ENCODE data around the gene NRXN3.

NRXN3 gene

GRCh38 chr14:78721756-78722480 is 551.7 kb downstream of the NRXN3 start:
- no peak for DNase-seq (ENCODE audit: low read depth)

GRCh38 chr14:78725086-78725485 is 554.9 kb downstream of the NRXN3 start:
- no peak for DNase-seq (ENCODE audit: low read depth)

- no peak for DNase-seq (ENCODE audit: low read depth)
Measured at GRCh38 chr14:78737116-78737515, 566.9 kb downstream of the NRXN3 start.

GRCh38 chr14:78737601-78738000 is 567.4 kb downstream of the NRXN3 start:
- DNase-seq (ENCODE audit: low read depth) = no peak

GRCh38 chr14:78746086-78746595 is 576.0 kb downstream of the NRXN3 start:
- no peak for DNase-seq (ENCODE audit: low read depth)

GRCh38 chr14:78747813-78748212 is 577.6 kb downstream of the NRXN3 start:
- DNase-seq (ENCODE audit: low read depth) = no peak

- no peak for DNase-seq (ENCODE audit: low read depth)
Measured at GRCh38 chr14:78752518-78753188, 582.5 kb downstream of the NRXN3 start.

- no peak for DNase-seq (ENCODE audit: low read depth)
Measured at GRCh38 chr14:78754059-78754458, 583.9 kb downstream of the NRXN3 start.

- peak; percentile 42 for DNase-seq (ENCODE audit: low read depth)
Measured at GRCh38 chr14:78758333-78758732, 588.2 kb downstream of the NRXN3 start.

GRCh38 chr14:78762331-78762730 is 592.2 kb downstream of the NRXN3 start:
- DNase-seq (ENCODE audit: low read depth) = no peak

GRCh38 chr14:78763746-78764145 is 593.6 kb downstream of the NRXN3 start:
- DNase-seq (ENCODE audit: low read depth) = no peak

GRCh38 chr14:78764240-78764639 is 594.1 kb downstream of the NRXN3 start:
- DNase-seq (ENCODE audit: low read depth) = peak; percentile 26

GRCh38 chr14:78764645-78765044 is 594.5 kb downstream of the NRXN3 start:
- DNase-seq (ENCODE audit: low read depth) = no peak

GRCh38 chr14:78767436-78767835 is 597.3 kb downstream of the NRXN3 start:
- no peak for DNase-seq (ENCODE audit: low read depth)

- no peak for DNase-seq (ENCODE audit: low read depth)
Measured at GRCh38 chr14:78782551-78782950, 612.4 kb downstream of the NRXN3 start.

GRCh38 chr14:78785265-78785664 is 615.1 kb downstream of the NRXN3 start:
- DNase-seq (ENCODE audit: low read depth) = no peak

- no peak for DNase-seq (ENCODE audit: low read depth)
Measured at GRCh38 chr14:78788467-78789360, 618.5 kb downstream of the NRXN3 start.

GRCh38 chr14:78790271-78790670 is 620.1 kb downstream of the NRXN3 start:
- DNase-seq (ENCODE audit: low read depth) = peak; percentile 2

GRCh38 chr14:78798757-78799156 is 628.6 kb downstream of the NRXN3 start:
- DNase-seq (ENCODE audit: low read depth) = no peak

- DNase-seq (ENCODE audit: low read depth) = no peak
Measured at GRCh38 chr14:78805570-78805969, 635.4 kb downstream of the NRXN3 start.

GRCh38 chr14:78823035-78823434 is 652.9 kb downstream of the NRXN3 start:
- no peak for DNase-seq (ENCODE audit: low read depth)

- DNase-seq (ENCODE audit: low read depth) = no peak
Measured at GRCh38 chr14:78823516-78823915, 653.3 kb downstream of the NRXN3 start.
